GM12878 (cell line): ENCODE data around the gene C1GALT1. TPM values are rescaled to one million over a fixed set of nuclear protein-coding genes. Genes with fewer than 3 reads are reported as not detected.
A peak's percentile ranks its signal among the peaks of the same experiment; 100 is the strongest.

Source experiments
- ATAC-seq: fragments of 200-7000 bp; cut with Tn5 transposase; 3 replicates; pipeline ENCODE4 v1.9.1; 2020; ENCODE audit warnings: mild to moderate bottlenecking, moderate library complexity
- BruUV-seq: library from RNA; stranded (reverse); fragments of 400-500 nt; replicated peaks from 2 replicates; lab custom pipeline; 2021; lab: Mats Ljungman, UMichigan
- CTCF ChIA-PET: fragments of 300-600 bp; sonication (Branson Sonifier 250); formaldehyde crosslinking; extraction: SDS; loops from one replicate; lab custom pipeline; 2021; ENCODE audit warnings: inconsistent platforms; lab: Yijun Ruan, JAX
- POLR2A ChIA-PET: fragments of 350-600 bp; formaldehyde crosslinking; extraction: SDS; loops from one replicate; lab custom pipeline; 2021; ENCODE audit warnings: inconsistent platforms; lab: Charles Lee
- RAD21 ChIA-PET: fragments of 300-600 bp; sonication (Branson Sonifier 250); formaldehyde crosslinking; loops from one replicate; lab custom pipeline; 2023; ENCODE audit warnings: antibody characterized with exemption; ENCODE audit not compliant: unreplicated experiment; lab: Charles Lee
- SMC1A ChIA-PET: fragments of 300-600 bp; sonication (Branson Sonifier 250); formaldehyde crosslinking; loops from one replicate; lab custom pipeline; 2023; ENCODE audit not compliant: unreplicated experiment, uncharacterized antibody; lab: Charles Lee
- DNase-seq: peaks from one replicate; pipeline ENCODE4 v3.0.0-alpha.2; 2011; ENCODE audit warnings: low read depth, low spot score
- FAIRE-seq: peaks from 3 replicates; lab custom pipeline; 2011; peaks lifted over from hg19 to GRCh38; lab: Jason Lieb, UNC
- H2AFZ ChIP-seq: 2 replicates; pipeline ENCODE4 v1.6.0; 2011; ENCODE audit warnings: low read depth, low read length, control low read depth; ENCODE audit not compliant: control insufficient read depth
- H3K27ac ChIP-seq: 2 replicates; pipeline ENCODE4 v1.5.1; 2011; ENCODE audit warnings: control low read depth; ENCODE audit not compliant: control insufficient read depth, insufficient read depth
- H3K27me3 ChIP-seq, 2 experiments: replicated peaks in 1 of 2; 2 replicates each; pipeline versions ENCODE4 v1.6.0 to v1.6.1; 2011; ENCODE audit warnings: low read length in 1 of 2; ENCODE audit not compliant: control insufficient read depth in 2 of 2, insufficient read depth in 2 of 2
- H3K36me3 ChIP-seq, 2 experiments: 2 replicates each; pipeline ENCODE4 v1.5.1; 2011; ENCODE audit warnings: low read length in 1 of 2; ENCODE audit not compliant: control insufficient read depth in 2 of 2, insufficient read depth in 2 of 2
- H3K4me1 ChIP-seq: 2 replicates; pipeline ENCODE4 v1.6.1; 2011; ENCODE audit warnings: mild to moderate bottlenecking, low read length, moderate library complexity, mixed read lengths; ENCODE audit not compliant: control insufficient read depth, insufficient read depth
- H3K4me2 ChIP-seq: 2 replicates; pipeline ENCODE4 v1.6.0; 2011; ENCODE audit warnings: control low read depth; ENCODE audit not compliant: control insufficient read depth, insufficient read depth
- H3K4me3 ChIP-seq: fragments of 200-600 bp; sonication (generic); 2 replicates; pipeline ENCODE4 v1.5.1; 2016
- H3K79me2 ChIP-seq: 2 replicates; pipeline ENCODE4 v1.6.0; 2011; ENCODE audit warnings: low read length; ENCODE audit not compliant: control insufficient read depth, insufficient read depth
- H3K9ac ChIP-seq: 2 replicates; pipeline ENCODE4 v1.8.0; 2011; ENCODE audit warnings: low read length, control low read depth, mixed read lengths; ENCODE audit not compliant: control insufficient read depth, insufficient read depth
- H3K9me3 ChIP-seq: replicated peaks from 3 replicates; pipeline ENCODE4 v1.5.1; 2011; ENCODE audit warnings: mild to moderate bottlenecking, low read length; ENCODE audit not compliant: control insufficient read depth, insufficient read depth
- H4K20me1 ChIP-seq: 2 replicates; pipeline ENCODE4 v1.6.0; 2011; ENCODE audit not compliant: control insufficient read depth, insufficient read depth
- CHD1 ChIP-seq: IDR thresholded peaks from 2 replicates; pipeline ENCODE4 v1.6.1; 2012; ENCODE audit warnings: low read depth, low read length, improper control_type of control experiment
- CREM ChIP-seq: IDR thresholded peaks from 2 replicates; pipeline ENCODE4 v1.6.1; 2014; ENCODE audit warnings: antibody characterized with exemption, low read depth
- HCFC1 ChIP-seq: fragments of 150-350 bp; IDR thresholded peaks from 2 replicates; pipeline ENCODE4 v1.6.1; 2014; ENCODE audit warnings: low read length
- KAT2A ChIP-seq: conservative IDR thresholded peaks from 2 replicates; pipeline ENCODE4 v1.6.1; 2011; ENCODE audit warnings: low read depth, low read length; ENCODE audit not compliant: control insufficient read depth
- KLF5 ChIP-seq: fragments of 450-650 bp; IDR thresholded peaks from 2 replicates; pipeline ENCODE4 v1.6.1; 2014; ENCODE audit warnings: mild to moderate bottlenecking; ENCODE audit not compliant: partially characterized antibody
- RB1 ChIP-seq: fragments of 450-650 bp; formaldehyde crosslinking; IDR thresholded peaks from 2 replicates; pipeline ENCODE4 v1.6.1; 2017; ENCODE audit warnings: mild to moderate bottlenecking, borderline replicate concordance
- ZNF207 ChIP-seq: fragments of 450-650 bp; IDR thresholded peaks from 2 replicates; pipeline ENCODE4 v1.6.1; 2014; ENCODE audit warnings: antibody characterized with exemption, mild to moderate bottlenecking, borderline replicate concordance
- ZNF274 ChIP-seq: IDR thresholded peaks from one replicate; pipeline ENCODE4 v1.8.0; 2011; ENCODE audit not compliant: insufficient read length, insufficient read depth
- WGBS: methylation state at CpG from one replicate; pipeline ENCODE4 v1.1.6; 2016; ENCODE audit warnings: low lambda C conversion rate; ENCODE audit not compliant: insufficient replicate concordance, insufficient coverage; ENCODE audit errors: missing lambda C conversion rate; 5-methylcytosine and 5-hydroxymethylcytosine counted together
- in situ Hi-C: fragments of 300-500 bp; cut with MboI; formaldehyde crosslinking; loops from 9 replicates; pipeline ENCODE4 v1.14.3; 2018; ENCODE audit warnings: mixed read lengths
- intact Hi-C: fragments of 100-400 bp; cut with micrococcal nuclease; formaldehyde crosslinking; loops from one replicate; pipeline ENCODE4 v1.14.2; 2022; ENCODE audit not compliant: unreplicated experiment
- polyA plus RNA-seq, 11 experiments: library from polyadenylated mRNA; depleted of rRNA in 4 of 11; unstranded in 6 of 11; stranded (reverse) in 5 of 11; fragments of >200 nt; fragmentation: Nextera tagmentation in 4 of 11; fragmentation: Illumina TruSeq in 1 of 11; extraction: Ambion mirVana in 4 of 11; extraction: Trizol in 1 of 11; gene quantifications; 1 replicate in 1 of 11; 2 replicates in 10 of 11; pipeline versions ENCODE4 v1.2.1 to v1.2.3, GENCODE V29; 2011 to 2016; ENCODE audit warnings: inconsistent platforms in 2 of 11, missing spikeins in 2 of 11, low read depth in 1 of 11
- total RNA-seq, 4 experiments: library from RNA; depleted of rRNA in 3 of 4; stranded (reverse); fragments of >200 nt in 3 of 4; fragmentation: Illumina TruSeq in 1 of 4; extraction: Trizol in 1 of 4; gene quantifications; 2 replicates each; pipeline versions ENCODE4 v1.2.1 to v1.2.3, GENCODE V29; 2013 to 2021
- TF ChIP-seq, protein P1 (sequence below): IDR thresholded peaks from 2 replicates; pipeline ENCODE4 v1.6.1; 2012; ENCODE audit warnings: low read depth, low read length, improper control_type of control experiment
- TF ChIP-seq, protein P2 (sequence below): fragments of 450-650 bp; IDR thresholded peaks from 2 replicates; pipeline ENCODE4 v1.6.1; 2017; ENCODE audit warnings: low read depth, mild to moderate bottlenecking, moderate library complexity

The C1GALT1 gene
- total and polyA plus RNA-seq, 10 of the 15 experiments (the other 5 are each of a cell fraction or from before 2014, with no cell fraction given), result 1.6 to 25.0 (median 8.5) TPM

DNA sequence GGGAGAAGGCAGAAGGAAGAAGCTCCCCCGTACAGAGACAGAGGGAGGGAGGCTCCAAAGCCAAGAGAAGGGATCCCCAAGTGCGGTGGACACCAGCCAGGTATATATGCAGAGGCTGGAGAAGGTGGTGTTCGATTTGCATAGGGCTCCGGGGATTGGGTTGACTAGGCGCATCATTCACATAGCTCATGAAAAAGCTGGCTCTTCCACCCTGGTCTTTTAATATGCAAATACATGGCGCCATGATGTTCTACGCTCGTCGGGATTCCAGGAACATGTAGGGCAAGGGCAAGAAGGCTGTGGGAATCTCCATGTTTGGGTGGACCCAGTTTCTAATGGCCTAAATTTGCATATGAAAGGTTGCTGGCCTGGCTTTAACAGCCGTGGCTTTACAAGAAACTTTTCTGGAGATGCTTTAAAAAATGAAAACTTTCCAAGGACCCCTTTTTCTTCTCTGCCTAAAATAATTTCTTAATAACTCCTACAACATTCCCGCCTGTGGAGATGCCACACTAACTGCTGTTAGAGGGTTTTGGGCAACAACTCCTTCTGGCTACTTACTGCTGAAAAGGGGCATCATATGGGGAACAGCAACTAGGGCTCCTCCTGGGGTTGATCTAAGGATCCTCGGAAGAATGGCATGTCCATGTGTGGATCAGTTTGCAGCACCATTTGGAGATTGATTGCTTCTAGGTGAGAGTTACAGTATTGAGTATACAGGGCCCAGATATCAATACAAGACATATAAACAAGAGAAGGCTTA, 28.3 kb downstream of the C1GALT1 start:
- no peaks in the 10 kb centered on the region for H4K20me1 ChIP-seq
- H3K4me2 ChIP-seq, result no peak overlapping the region
- ChIA-PET SMC1A (interaction anchor here (1.2 to 1.5 kb wide), 3 partner anchors 9 to 10 kb away, joined by 3 read pairs; no protein-coding TSS in a partner anchor), RAD21 (no interaction called here), POLR2A (interaction anchor here (0.6 kb wide), 1 partner anchor 452 kb away, joined by 8 read pairs; no protein-coding TSS in a partner anchor), CTCF (interaction anchor here (2.1 kb wide), 1 partner anchor 10 kb away, joined by 6 read pairs; no protein-coding TSS in a partner anchor)
- no peaks in the 10 kb centered on the region; the same call in 1 of the 3 replicates for H3K9me3 ChIP-seq
- peaks cover 0 to 3% of the 10 kb centered on the region in 2 experiments; a peak in 1 of 4 replicates for H3K36me3 ChIP-seq
- 96% methylated on average over 12 of the region's 12 CpGs for WGBS
- H2AFZ ChIP-seq, result no peak overlapping the region
- H3K27ac ChIP-seq, result no peak overlapping the region
- H3K4me1 ChIP-seq, result no peaks in the 10 kb centered on the region
- no peaks in the 10 kb centered on the region for H3K27me3 ChIP-seq
- FAIRE-seq, result no peak
- BruUV-seq, result no TSS peak
- intact Hi-C loops, result no loop called here
- in situ Hi-C loops, result no loop called here
- ATAC-seq, result no peak
- no peak overlapping the region for H3K4me3 ChIP-seq
- no peak for DNase-seq
- no peak overlapping the region for H3K9ac ChIP-seq
- TF ChIP-seq, protein P1, sequence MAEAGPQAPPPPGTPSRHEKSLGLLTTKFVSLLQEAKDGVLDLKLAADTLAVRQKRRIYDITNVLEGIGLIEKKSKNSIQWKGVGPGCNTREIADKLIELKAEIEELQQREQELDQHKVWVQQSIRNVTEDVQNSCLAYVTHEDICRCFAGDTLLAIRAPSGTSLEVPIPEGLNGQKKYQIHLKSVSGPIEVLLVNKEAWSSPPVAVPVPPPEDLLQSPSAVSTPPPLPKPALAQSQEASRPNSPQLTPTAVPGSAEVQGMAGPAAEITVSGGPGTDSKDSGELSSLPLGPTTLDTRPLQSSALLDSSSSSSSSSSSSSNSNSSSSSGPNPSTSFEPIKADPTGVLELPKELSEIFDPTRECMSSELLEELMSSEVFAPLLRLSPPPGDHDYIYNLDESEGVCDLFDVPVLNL, result no peak
- H3K79me2 ChIP-seq, result peaks cover 5% of the 10 kb centered on the region

DNA sequence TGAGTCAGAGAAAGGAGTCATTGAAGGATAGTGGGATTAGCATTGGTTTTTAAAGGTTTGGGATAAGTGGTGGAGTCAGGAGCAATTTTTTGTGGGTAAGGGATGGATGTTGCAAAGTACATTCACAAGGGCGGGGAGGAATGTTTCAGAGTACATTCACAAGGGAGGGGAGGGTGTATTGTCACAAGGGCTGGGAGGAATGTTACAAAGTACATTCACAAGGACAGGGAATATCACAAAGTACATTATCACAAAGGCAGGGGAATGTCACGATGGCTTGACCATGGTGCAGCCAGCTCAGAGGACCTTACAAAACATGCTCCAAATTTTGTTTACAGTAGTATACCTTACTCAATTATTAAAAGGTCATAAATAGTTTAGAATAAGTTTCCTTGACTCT, 30.3 kb downstream of the C1GALT1 start:
- Histone ChIP-seq H3K9me3 (no peaks in the 10 kb centered on the region; the same call in 2 of the 3 replicates), H3K27me3 (no peaks in the 10 kb centered on the region), H3K9ac (no peak overlapping the region), H4K20me1 (no peaks in the 10 kb centered on the region), H3K79me2 (no peaks in the 10 kb centered on the region; the same call in none of the 2 replicates), H3K27ac (no peak overlapping the region), H3K4me1 (no peaks in the 10 kb centered on the region), H3K4me3 (no peak overlapping the region), H3K4me2 (no peak overlapping the region), H3K36me3 (peaks cover 0 to 3% of the 10 kb centered on the region in 2 experiments; a peak in 2 of 4 replicates), H2AFZ (no peak overlapping the region)
- 100% methylated on average over 2 of the region's 2 CpGs for WGBS
- SMC1A ChIA-PET, result no interaction called here
- intact Hi-C loops (no loop called here), in situ Hi-C loops (no loop called here)
- DNase-seq, result no peak
- BruUV-seq, result no TSS peak
- CTCF ChIA-PET, result no interaction called here
- no peak for ATAC-seq
- POLR2A ChIA-PET, result no interaction called here
- peak; percentile 31 for FAIRE-seq
- RAD21 ChIA-PET, result no interaction called here
- TF ChIP-seq ZNF207, result no peak
- no peak for TF ChIP-seq RB1
- no peak for TF ChIP-seq ZNF274
- TF ChIP-seq, protein P2, sequence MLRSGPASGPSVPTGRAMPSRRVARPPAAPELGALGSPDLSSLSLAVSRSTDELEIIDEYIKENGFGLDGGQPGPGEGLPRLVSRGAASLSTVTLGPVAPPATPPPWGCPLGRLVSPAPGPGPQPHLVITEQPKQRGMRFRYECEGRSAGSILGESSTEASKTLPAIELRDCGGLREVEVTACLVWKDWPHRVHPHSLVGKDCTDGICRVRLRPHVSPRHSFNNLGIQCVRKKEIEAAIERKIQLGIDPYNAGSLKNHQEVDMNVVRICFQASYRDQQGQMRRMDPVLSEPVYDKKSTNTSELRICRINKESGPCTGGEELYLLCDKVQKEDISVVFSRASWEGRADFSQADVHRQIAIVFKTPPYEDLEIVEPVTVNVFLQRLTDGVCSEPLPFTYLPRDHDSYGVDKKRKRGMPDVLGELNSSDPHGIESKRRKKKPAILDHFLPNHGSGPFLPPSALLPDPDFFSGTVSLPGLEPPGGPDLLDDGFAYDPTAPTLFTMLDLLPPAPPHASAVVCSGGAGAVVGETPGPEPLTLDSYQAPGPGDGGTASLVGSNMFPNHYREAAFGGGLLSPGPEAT, result no peak
- TF ChIP-seq HCFC1, result no peak
- no peak for TF ChIP-seq KLF5
- TF ChIP-seq CHD1, result no peak
- TF ChIP-seq CREM, result no peak
- TF ChIP-seq KAT2A, result no peak
